ENCODE results near the gene RHBDL2. TPM values are rescaled to one million over a fixed set of nuclear protein-coding genes. Genes with fewer than 3 reads are reported as not detected.
A peak's percentile ranks its signal among the peaks of the same experiment; 100 is the strongest.

The RHBDL2 gene
- total RNA-seq, 1 experiment from 2014 or later: not detected

DNA sequence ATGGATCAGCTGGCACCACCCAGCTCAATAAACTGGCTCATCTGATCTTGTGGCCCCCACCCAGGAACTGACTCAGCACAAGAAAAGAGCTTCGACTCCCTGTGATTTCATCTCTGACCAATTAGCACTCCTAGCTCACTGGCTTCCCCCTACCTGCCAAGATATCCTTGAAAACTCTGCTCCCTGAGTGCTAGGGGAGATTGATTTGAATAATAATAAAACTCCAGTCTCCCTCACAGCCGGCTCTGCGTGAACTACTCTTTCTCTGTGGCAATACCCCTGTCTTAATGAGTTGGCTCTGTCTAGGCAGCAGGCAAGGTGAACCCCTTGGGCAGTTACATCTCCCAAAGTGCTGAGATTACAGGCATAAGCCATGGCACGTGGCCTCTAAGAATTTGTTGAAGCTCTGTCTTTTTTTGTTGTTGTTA is 11.8 kb upstream of the RHBDL2 start:
- POLR2A ChIA-PET: no interaction called here

DNA sequence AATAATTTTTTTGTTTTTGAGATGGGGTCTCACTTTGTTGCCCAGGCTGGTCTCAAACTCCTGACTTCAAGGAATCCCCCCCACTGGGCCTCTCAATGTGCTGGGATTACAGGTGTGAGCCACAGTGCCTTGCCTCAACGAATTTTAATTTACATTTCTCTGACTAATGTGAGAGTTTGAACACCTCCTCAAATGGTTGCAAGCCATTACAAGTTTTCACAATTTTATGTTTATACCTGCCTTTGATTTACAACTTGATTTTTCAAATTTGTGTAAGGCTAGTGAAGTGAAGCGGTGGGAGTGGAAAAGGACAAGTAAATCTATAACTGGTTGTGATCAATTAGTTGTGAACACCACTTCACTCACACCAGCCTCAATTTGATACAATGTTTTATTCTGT is 8.9 kb upstream of the RHBDL2 start:
- ChIA-PET CTCF (no interaction called here), POLR2A (no interaction called here), RAD21 (ENCODE audit: low non-redundant PET in 1 of 2, low total read pairs in 2 of 2, uncharacterized antibody in 2 of 2, unreplicated experiment in 2 of 2) (no interaction called here)
- H3K9ac ChIP-seq (ENCODE audit: low read length): no peak overlapping the region
- BruUV-seq (replicated peaks): no TSS peak
- H3K36me3 ChIP-seq (ENCODE audit: control insufficient read depth in 1 of 2, insufficient read depth in 2 of 2, low read length in 2 of 2): no peaks in the 10 kb centered on the region
- ATAC-seq (no peak), DNase-seq (ENCODE audit: low read depth, low spot score) (no peak)
- TF ChIP-seq, protein P1, sequence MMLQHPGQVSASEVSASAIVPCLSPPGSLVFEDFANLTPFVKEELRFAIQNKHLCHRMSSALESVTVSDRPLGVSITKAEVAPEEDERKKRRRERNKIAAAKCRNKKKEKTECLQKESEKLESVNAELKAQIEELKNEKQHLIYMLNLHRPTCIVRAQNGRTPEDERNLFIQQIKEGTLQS (IDR thresholded peaks at IDR 0.05): no peak
- TF ChIP-seq ZNF274 (IDR thresholded peaks at IDR 0.05; ENCODE audit: low read depth, low read length) (no peak), SRF (IDR thresholded peaks at IDR 0.05; ENCODE audit: low read depth) (no peak), RAD21 (IDR thresholded peaks at IDR 0.05; ENCODE audit: low read depth) (no peak), TCF7L2 (IDR thresholded peaks at IDR 0.05; ENCODE audit: borderline replicate concordance, extremely low read depth, insufficient read depth, insufficient read length) (no peak), SP1 (IDR thresholded peaks at IDR 0.05; ENCODE audit: low read depth) (no peak), POLR2A (IDR thresholded peaks at IDR 0.05; ENCODE audit: borderline replicate concordance, extremely low read depth, insufficient read depth, insufficient read length) (no peak), ELF1 (IDR thresholded peaks at IDR 0.05; ENCODE audit: borderline replicate concordance, low read depth) (no peak), EGR1 (IDR thresholded peaks at IDR 0.05; ENCODE audit: low read depth) (no peak), EZH2phosphoT487 (IDR thresholded peaks at IDR 0.05; ENCODE audit: borderline replicate concordance) (no peak), ZFX (IDR thresholded peaks at IDR 0.05) (no peak), JUND (IDR thresholded peaks at IDR 0.05) (no peak), POLR2AphosphoS5 (IDR thresholded peaks at IDR 0.05; ENCODE audit: low read depth, low read length) (no peak)
- peaks cover 0 to 10% of the 10 kb centered on the region in 2 experiments; a peak in 2 of 4 replicates for H3K4me1 ChIP-seq (ENCODE audit: control insufficient read depth in 1 of 2, insufficient read depth in 2 of 2, low read length in 2 of 2)
- no peaks in the 10 kb centered on the region for H3K27me3 ChIP-seq (ENCODE audit: insufficient read depth, low read length)
- no peaks in the 10 kb centered on the region for H3K9me2 ChIP-seq (ENCODE audit: insufficient read depth)
- no peak overlapping the region for H3K27ac ChIP-seq (ENCODE audit: low read depth, low read length)
- no peaks in the 10 kb centered on the region for H4K20me1 ChIP-seq (ENCODE audit: insufficient read depth)
- H3K4me2 ChIP-seq (ENCODE audit: low read length): no peak overlapping the region
- H3K79me2 ChIP-seq (ENCODE audit: insufficient read depth, low read length): no peaks in the 10 kb centered on the region
- H2AFZ ChIP-seq (ENCODE audit: low read depth, low read length, poor library complexity, severe bottlenecking): no peak overlapping the region
- intact Hi-C loops (cut with micrococcal nuclease): no loop called here
- H3K4me3 ChIP-seq (replicated peaks in 1 of 2; ENCODE audit: low read depth in 1 of 2, low read length in 2 of 2): no peak overlapping the region
- H3K9me3 ChIP-seq (ENCODE audit: control insufficient read depth in 1 of 2, insufficient read depth in 1 of 2, low read depth in 1 of 2, low read length in 2 of 2): no peaks in the 10 kb centered on the region

More for the DNA sequence above, 11.8 kb upstream of the RHBDL2 start:
- Histone ChIP-seq H3K9me3 (ENCODE audit: control insufficient read depth in 1 of 2, insufficient read depth in 1 of 2, low read depth in 1 of 2, low read length in 2 of 2) (no peaks in the 10 kb centered on the region), H3K4me1 (ENCODE audit: control insufficient read depth in 1 of 2, insufficient read depth in 2 of 2, low read length in 2 of 2) (peaks cover 7 to 18% of the 10 kb centered on the region in 2 experiments), H2AFZ (ENCODE audit: low read depth, low read length, poor library complexity, severe bottlenecking) (peak overlapping the region; percentile 87), H3K9me2 (ENCODE audit: insufficient read depth) (no peaks in the 10 kb centered on the region), H3K4me2 (ENCODE audit: low read length) (peak overlapping the region; percentile 47), H3K27me3 (ENCODE audit: insufficient read depth, low read length) (no peaks in the 10 kb centered on the region), H3K27ac (ENCODE audit: low read depth, low read length) (no peak overlapping the region), H3K79me2 (ENCODE audit: insufficient read depth, low read length) (no peaks in the 10 kb centered on the region), H3K9ac (ENCODE audit: low read length) (no peak overlapping the region), H3K4me3 (replicated peaks in 1 of 2; ENCODE audit: low read depth in 1 of 2, low read length in 2 of 2) (no peak overlapping the region), H4K20me1 (ENCODE audit: insufficient read depth) (no peaks in the 10 kb centered on the region), H3K36me3 (ENCODE audit: control insufficient read depth in 1 of 2, insufficient read depth in 2 of 2, low read length in 2 of 2) (no peaks in the 10 kb centered on the region)
- CTCF ChIA-PET: no interaction called here
- no TSS peak for BruUV-seq (replicated peaks)
- no peak for DNase-seq (ENCODE audit: low read depth, low spot score)
- 0 out of 2 replicates have a peak, but pooled peaks have one; percentile 44 for ATAC-seq
- intact Hi-C loops (cut with micrococcal nuclease): no loop called here
- TF ChIP-seq JUND (IDR thresholded peaks at IDR 0.05) (peak; percentile 31; the same call in 1 of the 2 replicates), EGR1 (IDR thresholded peaks at IDR 0.05; ENCODE audit: low read depth) (no peak), ZFX (IDR thresholded peaks at IDR 0.05) (no peak), POLR2AphosphoS5 (IDR thresholded peaks at IDR 0.05; ENCODE audit: low read depth, low read length) (no peak)
- TF ChIP-seq, protein P2, sequence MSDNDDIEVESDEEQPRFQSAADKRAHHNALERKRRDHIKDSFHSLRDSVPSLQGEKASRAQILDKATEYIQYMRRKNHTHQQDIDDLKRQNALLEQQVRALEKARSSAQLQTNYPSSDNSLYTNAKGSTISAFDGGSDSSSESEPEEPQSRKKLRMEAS (IDR thresholded peaks at IDR 0.05): no peak
- RAD21 ChIA-PET (ENCODE audit: low non-redundant PET in 1 of 2, low total read pairs in 2 of 2, uncharacterized antibody in 2 of 2, unreplicated experiment in 2 of 2): no interaction called here
